Activated naive CD8-positive, alpha-beta T cell treated with anti-CD3 and anti-CD28 coated beads, Interleukin-2, amount 50 U/mL, for 24 hours (primary cell): Measurements from ENCODE around the gene SLC25A48.
A peak's percentile ranks its signal among the peaks of the same experiment; 100 is the strongest.

Source experiments
- ATAC-seq: fragments of 150-1000 bp; cut with Tn5 transposase; one replicate; pipeline ENCODE4 v1.10.0; 2021
- DNase-seq: peaks from one replicate; pipeline ENCODE4 v3.0.0; 2021
- H3K27ac Mint-ChIP-seq: one replicate; pipeline ENCODE4 v1.8.0; 2021; ENCODE audit warnings: mild to moderate bottlenecking, mixed read lengths
- H3K27me3 Mint-ChIP-seq: one replicate; pipeline ENCODE4 v1.8.0; 2021; ENCODE audit warnings: mixed read lengths
- H3K36me3 Mint-ChIP-seq: one replicate; pipeline ENCODE4 v1.8.0; 2021; ENCODE audit warnings: low read depth, mixed read lengths
- H3K4me1 Mint-ChIP-seq: one replicate; pipeline ENCODE4 v1.8.0; 2021; ENCODE audit warnings: mixed read lengths
- H3K4me3 Mint-ChIP-seq: one replicate; pipeline ENCODE4 v1.8.0; 2021; ENCODE audit warnings: mild to moderate bottlenecking, moderate library complexity, mixed read lengths
- H3K9me3 Mint-ChIP-seq: one replicate; pipeline ENCODE4 v1.8.0; 2021; ENCODE audit warnings: mixed read lengths

SLC25A48 gene

GRCh38 chr5:135878156-135878620 is 43.7 kb downstream of the SLC25A48 start:
- Mint-ChIP-seq H3K27ac (no peak overlapping the region), H3K36me3 (no peaks in the 10 kb centered on the region), H3K27me3 (peaks cover 18% of the 10 kb centered on the region), H3K4me1 (no peaks in the 10 kb centered on the region), H3K4me3 (no peak overlapping the region), H3K9me3 (no peaks in the 10 kb centered on the region)
- ATAC-seq = no peak
- DNase-seq = no peak

- ATAC-seq (no peak), DNase-seq (no peak)
- Mint-ChIP-seq H3K27me3 (peaks cover 25% of the 10 kb centered on the region), H3K36me3 (no peaks in the 10 kb centered on the region), H3K4me3 (no peak overlapping the region), H3K4me1 (no peaks in the 10 kb centered on the region), H3K9me3 (no peaks in the 10 kb centered on the region), H3K27ac (no peak overlapping the region)
These were observed 45.1 kb downstream of the SLC25A48 start for GRCh38 chr5:135879591-135879990.

GRCh38 chr5:135880278-135880677 is 45.8 kb downstream of the SLC25A48 start:
- Mint-ChIP-seq H3K4me1 (no peaks in the 10 kb centered on the region), H3K27ac (no peak overlapping the region), H3K36me3 (no peaks in the 10 kb centered on the region), H3K9me3 (no peaks in the 10 kb centered on the region), H3K4me3 (no peak overlapping the region), H3K27me3 (peaks cover 30% of the 10 kb centered on the region)
- no peak for DNase-seq
- no peak for ATAC-seq

- H3K27me3 Mint-ChIP-seq = peaks cover 32% of the 10 kb centered on the region
- H3K9me3 Mint-ChIP-seq = no peaks in the 10 kb centered on the region
- no peaks in the 10 kb centered on the region for H3K36me3 Mint-ChIP-seq
- no peak overlapping the region for H3K4me3 Mint-ChIP-seq
- ATAC-seq (no peak), DNase-seq (no peak)
- no peaks in the 10 kb centered on the region for H3K4me1 Mint-ChIP-seq
- no peak overlapping the region for H3K27ac Mint-ChIP-seq
These were observed 46.3 kb downstream of the SLC25A48 start for GRCh38 chr5:135880801-135881200.

GRCh38 chr5:135881244-135881643 is 46.8 kb downstream of the SLC25A48 start:
- Mint-ChIP-seq H3K27me3 (peaks cover 32% of the 10 kb centered on the region), H3K9me3 (no peaks in the 10 kb centered on the region), H3K4me3 (no peak overlapping the region), H3K27ac (no peak overlapping the region), H3K36me3 (no peaks in the 10 kb centered on the region), H3K4me1 (no peaks in the 10 kb centered on the region)
- no peak for ATAC-seq
- no peak for DNase-seq

GRCh38 chr5:135881819-135882218 is 47.4 kb downstream of the SLC25A48 start:
- no peak for DNase-seq
- no peak overlapping the region for H3K27ac Mint-ChIP-seq
- H3K9me3 Mint-ChIP-seq = no peaks in the 10 kb centered on the region
- peaks cover 32% of the 10 kb centered on the region for H3K27me3 Mint-ChIP-seq
- no peaks in the 10 kb centered on the region for H3K36me3 Mint-ChIP-seq
- H3K4me3 Mint-ChIP-seq = no peak overlapping the region
- H3K4me1 Mint-ChIP-seq = no peaks in the 10 kb centered on the region
- no peak for ATAC-seq

- Mint-ChIP-seq H3K4me3 (no peak overlapping the region), H3K36me3 (no peaks in the 10 kb centered on the region), H3K27ac (no peak overlapping the region), H3K27me3 (peaks cover 32% of the 10 kb centered on the region), H3K9me3 (no peaks in the 10 kb centered on the region), H3K4me1 (peaks cover 2% of the 10 kb centered on the region)
- DNase-seq (no peak), ATAC-seq (no peak)
These were observed 48.6 kb downstream of the SLC25A48 start for GRCh38 chr5:135883026-135883425.

GRCh38 chr5:135883441-135883840 is 49.0 kb downstream of the SLC25A48 start:
- Mint-ChIP-seq H3K27me3 (peaks cover 32% of the 10 kb centered on the region), H3K4me3 (no peak overlapping the region), H3K9me3 (no peaks in the 10 kb centered on the region), H3K4me1 (peaks cover 2% of the 10 kb centered on the region), H3K27ac (no peak overlapping the region), H3K36me3 (no peaks in the 10 kb centered on the region)
- ATAC-seq (no peak), DNase-seq (no peak)

GRCh38 chr5:135885031-135885430 is 50.6 kb downstream of the SLC25A48 start:
- H3K4me3 Mint-ChIP-seq = no peak overlapping the region
- H3K4me1 Mint-ChIP-seq = peaks cover 2% of the 10 kb centered on the region
- ATAC-seq (no peak), DNase-seq (no peak)
- peaks cover 35% of the 10 kb centered on the region for H3K27me3 Mint-ChIP-seq
- no peaks in the 10 kb centered on the region for H3K36me3 Mint-ChIP-seq
- no peak overlapping the region for H3K27ac Mint-ChIP-seq
- no peaks in the 10 kb centered on the region for H3K9me3 Mint-ChIP-seq

- no peak overlapping the region for H3K4me3 Mint-ChIP-seq
- no peak for DNase-seq
- H3K27me3 Mint-ChIP-seq = peaks cover 29% of the 10 kb centered on the region
- H3K27ac Mint-ChIP-seq = no peak overlapping the region
- peaks cover 6% of the 10 kb centered on the region for H3K4me1 Mint-ChIP-seq
- no peaks in the 10 kb centered on the region for H3K9me3 Mint-ChIP-seq
- ATAC-seq = no peak
- H3K36me3 Mint-ChIP-seq = no peaks in the 10 kb centered on the region
These were observed 51.7 kb downstream of the SLC25A48 start for GRCh38 chr5:135886136-135886535.

- peak; percentile 58 for DNase-seq
- Mint-ChIP-seq H3K4me3 (no peak overlapping the region), H3K36me3 (no peaks in the 10 kb centered on the region), H3K9me3 (no peaks in the 10 kb centered on the region), H3K4me1 (peaks cover 7% of the 10 kb centered on the region), H3K27ac (no peak overlapping the region), H3K27me3 (peaks cover 24% of the 10 kb centered on the region)
- ATAC-seq = peak; percentile 78
These were observed 53.0 kb downstream of the SLC25A48 start for GRCh38 chr5:135887447-135887864.

GRCh38 chr5:135887881-135888614 is 53.6 kb downstream of the SLC25A48 start:
- Mint-ChIP-seq H3K9me3 (no peaks in the 10 kb centered on the region), H3K27me3 (peaks cover 19% of the 10 kb centered on the region), H3K36me3 (no peaks in the 10 kb centered on the region), H3K4me1 (peaks cover 7% of the 10 kb centered on the region), H3K27ac (no peak overlapping the region), H3K4me3 (no peak overlapping the region)
- ATAC-seq (no peak), DNase-seq (no peak)

- H3K9me3 Mint-ChIP-seq = no peaks in the 10 kb centered on the region
- H3K36me3 Mint-ChIP-seq = no peaks in the 10 kb centered on the region
- H3K4me1 Mint-ChIP-seq = peaks cover 7% of the 10 kb centered on the region
- ATAC-seq = no peak
- no peak overlapping the region for H3K27ac Mint-ChIP-seq
- peaks cover 19% of the 10 kb centered on the region for H3K27me3 Mint-ChIP-seq
- no peak for DNase-seq
- H3K4me3 Mint-ChIP-seq = no peak overlapping the region
These were observed 55.8 kb downstream of the SLC25A48 start for GRCh38 chr5:135890296-135890695.

GRCh38 chr5:135890867-135891266 is 56.4 kb downstream of the SLC25A48 start:
- ATAC-seq (peak; percentile 89), DNase-seq (peak; percentile 40)
- Mint-ChIP-seq H3K9me3 (no peaks in the 10 kb centered on the region), H3K27ac (peak overlapping the region; percentile 67), H3K4me1 (peaks cover 11% of the 10 kb centered on the region), H3K27me3 (peaks cover 22% of the 10 kb centered on the region), H3K36me3 (no peaks in the 10 kb centered on the region), H3K4me3 (peak overlapping the region; percentile 19)

GRCh38 chr5:135891268-135891667 is 56.8 kb downstream of the SLC25A48 start:
- no peak overlapping the region for H3K27ac Mint-ChIP-seq
- DNase-seq = no peak
- H3K27me3 Mint-ChIP-seq = peaks cover 25% of the 10 kb centered on the region
- H3K36me3 Mint-ChIP-seq = no peaks in the 10 kb centered on the region
- no peak overlapping the region for H3K4me3 Mint-ChIP-seq
- peaks cover 15% of the 10 kb centered on the region for H3K4me1 Mint-ChIP-seq
- no peak for ATAC-seq
- no peaks in the 10 kb centered on the region for H3K9me3 Mint-ChIP-seq
